ENCODE data around the gene SUMO3.
A peak's percentile ranks its signal among the peaks of the same experiment; 100 is the strongest.

The SUMO3 gene

GRCh38 chr21:44845418-44846223, 27.8 kb upstream of the SUMO3 start:
- peak; percentile 88 to 89 for DNase-seq (ENCODE audit: low read depth in 1 of 2, low spot score in 1 of 2)
- H3K4me3 ChIP-seq (replicated peaks; ENCODE audit: insufficient read depth, low read length), result peak overlapping the region; percentile 32
- peak overlapping the region; percentile 81 for H3K27ac ChIP-seq (replicated peaks)

GRCh38 chr21:44844256-44844655, 26.4 kb upstream of the SUMO3 start:
- TF ChIP-seq CTCF (IDR thresholded peaks at IDR 0.05; ENCODE audit: insufficient read depth, low read length), result no peak
- no peak for TF ChIP-seq REST (IDR thresholded peaks at IDR 0.05; ENCODE audit: insufficient replicate concordance, low read depth)
- no peak for TF ChIP-seq GABPA (IDR thresholded peaks at IDR 0.05; ENCODE audit: low read depth)
- TF ChIP-seq SPI1 (IDR thresholded peaks at IDR 0.05; ENCODE audit: borderline replicate concordance, low read depth), result no peak
- TF ChIP-seq POLR2AphosphoS5 (IDR thresholded peaks at IDR 0.05; ENCODE audit: low read depth), result no peak
- no peak overlapping the region for H3K27ac ChIP-seq (replicated peaks)
- no peak overlapping the region for H3K4me3 ChIP-seq (replicated peaks; ENCODE audit: insufficient read depth, low read length)
- no peaks in the 10 kb centered on the region for H3K27me3 ChIP-seq (ENCODE audit: insufficient read depth, poor library complexity, severe bottlenecking)
- DNase-seq (ENCODE audit: low read depth in 1 of 2, low spot score in 1 of 2), result no peak

More at GRCh38 chr21:44845418-44846223, 27.8 kb upstream of the SUMO3 start:
- TF ChIP-seq GABPA (IDR thresholded peaks at IDR 0.05; ENCODE audit: low read depth) (no peak), REST (IDR thresholded peaks at IDR 0.05; ENCODE audit: insufficient replicate concordance, low read depth) (no peak), POLR2AphosphoS5 (IDR thresholded peaks at IDR 0.05; ENCODE audit: low read depth) (no peak), CTCF (IDR thresholded peaks at IDR 0.05; ENCODE audit: insufficient read depth, low read length) (no peak), SPI1 (IDR thresholded peaks at IDR 0.05; ENCODE audit: borderline replicate concordance, low read depth) (no peak)
- no peaks in the 10 kb centered on the region for H3K27me3 ChIP-seq (ENCODE audit: insufficient read depth, poor library complexity, severe bottlenecking)

GRCh38 chr21:44842721-44843445, 25.0 kb upstream of the SUMO3 start:
- DNase-seq (ENCODE audit: low read depth in 1 of 2, low spot score in 1 of 2), result no peak
- Histone ChIP-seq H3K27ac (replicated peaks) (no peak overlapping the region), H3K27me3 (ENCODE audit: insufficient read depth, poor library complexity, severe bottlenecking) (no peaks in the 10 kb centered on the region), H3K4me3 (replicated peaks; ENCODE audit: insufficient read depth, low read length) (no peak overlapping the region)
- TF ChIP-seq REST (IDR thresholded peaks at IDR 0.05; ENCODE audit: insufficient replicate concordance, low read depth) (no peak), SPI1 (IDR thresholded peaks at IDR 0.05; ENCODE audit: borderline replicate concordance, low read depth) (no peak), GABPA (IDR thresholded peaks at IDR 0.05; ENCODE audit: low read depth) (no peak), CTCF (IDR thresholded peaks at IDR 0.05; ENCODE audit: insufficient read depth, low read length) (no peak)

All from HL-60 (cell line).